ENCODE data around the gene LAMB3. TPM values are rescaled to one million over a fixed set of nuclear protein-coding genes. Genes with fewer than 3 reads are reported as not detected.

The LAMB3 gene
- total RNA-seq, 1 donor from 2014 or later = 17.0 TPM

- Mint-ChIP-seq H3K4me3 (no peak overlapping the region), H3K36me3 (no peaks in the 10 kb centered on the region), H3K27me3 (no peaks in the 10 kb centered on the region), H3K27ac (no peak overlapping the region), H3K4me1 (ENCODE audit: unreplicated experiment) (no peaks in the 10 kb centered on the region), H3K9me3 (no peaks in the 10 kb centered on the region)
- no peak for DNase-seq (ENCODE audit: extremely low spot score, unreplicated experiment)
- no peak for TF ChIP-seq CTCF (conservative IDR thresholded peaks at IDR 0.05)
These were observed 43.0 kb downstream of the LAMB3 start for GRCh38 chr1:209609041-209609790.

- no peak overlapping the region for H3K27ac Mint-ChIP-seq
- H3K4me3 Mint-ChIP-seq = no peak overlapping the region
- no peaks in the 10 kb centered on the region for H3K36me3 Mint-ChIP-seq
- H3K27me3 Mint-ChIP-seq = no peaks in the 10 kb centered on the region
- H3K4me1 Mint-ChIP-seq (ENCODE audit: unreplicated experiment) = no peaks in the 10 kb centered on the region
- no peaks in the 10 kb centered on the region for H3K9me3 Mint-ChIP-seq
- no peak for DNase-seq (ENCODE audit: extremely low spot score, unreplicated experiment)
- no peak for TF ChIP-seq CTCF (conservative IDR thresholded peaks at IDR 0.05)
These were observed 44.4 kb downstream of the LAMB3 start for GRCh38 chr1:209607795-209608178.

GRCh38 chr1:209607102-209607794, 45.0 kb downstream of the LAMB3 start:
- no peak for TF ChIP-seq CTCF (conservative IDR thresholded peaks at IDR 0.05)
- no peaks in the 10 kb centered on the region for H3K9me3 Mint-ChIP-seq
- no peaks in the 10 kb centered on the region for H3K36me3 Mint-ChIP-seq
- DNase-seq (ENCODE audit: extremely low spot score, unreplicated experiment) = no peak
- no peaks in the 10 kb centered on the region for H3K4me1 Mint-ChIP-seq (ENCODE audit: unreplicated experiment)
- H3K4me3 Mint-ChIP-seq = no peak overlapping the region
- no peak overlapping the region for H3K27ac Mint-ChIP-seq
- H3K27me3 Mint-ChIP-seq = no peaks in the 10 kb centered on the region

GRCh38 chr1:209603877-209604276, 48.3 kb downstream of the LAMB3 start:
- Mint-ChIP-seq H3K36me3 (no peaks in the 10 kb centered on the region), H3K27ac (no peak overlapping the region), H3K4me1 (ENCODE audit: unreplicated experiment) (no peaks in the 10 kb centered on the region), H3K4me3 (no peak overlapping the region), H3K9me3 (no peaks in the 10 kb centered on the region), H3K27me3 (peaks cover 6% of the 10 kb centered on the region)
- DNase-seq (ENCODE audit: extremely low spot score, unreplicated experiment) = no peak
- no peak for TF ChIP-seq CTCF (conservative IDR thresholded peaks at IDR 0.05)

- Mint-ChIP-seq H3K4me3 (no peak overlapping the region), H3K27ac (no peak overlapping the region), H3K27me3 (peaks cover 9% of the 10 kb centered on the region), H3K4me1 (ENCODE audit: unreplicated experiment) (no peaks in the 10 kb centered on the region), H3K9me3 (no peaks in the 10 kb centered on the region), H3K36me3 (no peaks in the 10 kb centered on the region)
- TF ChIP-seq CTCF (conservative IDR thresholded peaks at IDR 0.05) = peak; percentile 73
- DNase-seq (ENCODE audit: extremely low spot score, unreplicated experiment) = no peak
These were observed 50.2 kb downstream of the LAMB3 start for GRCh38 chr1:209601809-209602657.

All from type B pancreatic cell (in vitro differentiated cells).